Measurements from ENCODE around the gene NPEPL1.

GRCh38 chr20:58676161-58676560 is 16.4 kb upstream of the NPEPL1 start:
- TF ChIP-seq POLR2AphosphoS5 (IDR thresholded peaks at IDR 0.05) (no peak), EP300 (IDR thresholded peaks at IDR 0.05) (no peak), CTCF (IDR thresholded peaks at IDR 0.05) (no peak), POLR2A (IDR thresholded peaks at IDR 0.05) (no peak)
